Neural crest cell (in vitro differentiated cells): Measurements from ENCODE around the gene CMTM2. TPM values are rescaled to one million over a fixed set of nuclear protein-coding genes. Genes with fewer than 3 reads are reported as not detected.
"Not testable (repeated sequence)": the region's sequence is repeated elsewhere in the genome, so short reads cannot be mapped to it uniquely, and the experiment has no call there.

Experiments used
- DNase-seq: peaks from one replicate; pipeline ENCODE4 v3.0.0; 2021; ENCODE audit warnings: low read depth, mixed read lengths, low spot score
- H3K27ac Mint-ChIP-seq: one replicate; pipeline ENCODE4 v1.8.0; 2021; ENCODE audit warnings: mild to moderate bottlenecking, mixed read lengths; ENCODE audit not compliant: unreplicated experiment
- H3K27me3 Mint-ChIP-seq: 2 replicates; pipeline ENCODE4 v1.8.0; 2021; ENCODE audit warnings: low read depth, mild to moderate bottlenecking, mixed read lengths
- H3K36me3 Mint-ChIP-seq: 2 replicates; pipeline ENCODE4 v1.8.0; 2021; ENCODE audit warnings: low read depth, mild to moderate bottlenecking, mixed read lengths
- H3K4me1 Mint-ChIP-seq: 2 replicates; pipeline ENCODE4 v1.8.0; 2021; ENCODE audit warnings: mixed read lengths
- H3K4me3 Mint-ChIP-seq: one replicate; pipeline ENCODE4 v1.8.0; 2021; ENCODE audit warnings: mild to moderate bottlenecking, mixed read lengths
- H3K9me3 Mint-ChIP-seq: 2 replicates; pipeline ENCODE4 v1.8.0; 2021; ENCODE audit warnings: mixed read lengths
- CTCF ChIP-seq: fragments of 200-600 bp; sonication (generic); conservative IDR thresholded peaks from 2 replicates; pipeline ENCODE4 v1.5.0; 2021; ENCODE audit warnings: antibody characterized with exemption, mild to moderate bottlenecking
- total RNA-seq: library from RNA; stranded (reverse); gene quantifications from 2 replicates; pipeline ENCODE4 v1.2.1, GENCODE V29; 2021

The CMTM2 gene
- total RNA-seq, 1 donor from 2014 or later = 0.54 TPM

GRCh38 chr16:66605979-66606751, 26.9 kb downstream of the CMTM2 start:
- Mint-ChIP-seq H3K4me1 (peaks cover 30% of the 10 kb centered on the region), H3K27me3 (peaks cover 2% of the 10 kb centered on the region), H3K9me3 (no peaks in the 10 kb centered on the region), H3K36me3 (peaks cover 3% of the 10 kb centered on the region), H3K4me3 (peak overlapping the region; percentile 83), H3K27ac (peak overlapping the region; percentile 86)
- no peak for TF ChIP-seq CTCF
- DNase-seq = no peak

GRCh38 chr16:66608241-66609138, 29.2 kb downstream of the CMTM2 start:
- no peaks in the 10 kb centered on the region for H3K9me3 Mint-ChIP-seq
- no peak overlapping the region for H3K27ac Mint-ChIP-seq
- peaks cover 2% of the 10 kb centered on the region for H3K27me3 Mint-ChIP-seq
- H3K4me1 Mint-ChIP-seq = peaks cover 23% of the 10 kb centered on the region
- DNase-seq = peak; percentile 86
- peak overlapping the region; percentile 83 for H3K4me3 Mint-ChIP-seq
- peaks cover 3% of the 10 kb centered on the region for H3K36me3 Mint-ChIP-seq
- peak; percentile 95 for TF ChIP-seq CTCF

GRCh38 chr16:66609139-66609510, 29.9 kb downstream of the CMTM2 start:
- no peak overlapping the region for H3K27ac Mint-ChIP-seq
- no peak for DNase-seq
- H3K4me1 Mint-ChIP-seq = peaks cover 17% of the 10 kb centered on the region
- peaks cover 2% of the 10 kb centered on the region for H3K27me3 Mint-ChIP-seq
- no peaks in the 10 kb centered on the region for H3K9me3 Mint-ChIP-seq
- no peak for TF ChIP-seq CTCF
- peaks cover 3% of the 10 kb centered on the region for H3K36me3 Mint-ChIP-seq
- no peak overlapping the region for H3K4me3 Mint-ChIP-seq

GRCh38 chr16:66610111-66610820, 31.0 kb downstream of the CMTM2 start:
- Mint-ChIP-seq H3K36me3 (peaks cover 3% of the 10 kb centered on the region), H3K27me3 (no peaks in the 10 kb centered on the region), H3K9me3 (no peaks in the 10 kb centered on the region), H3K27ac (no peak overlapping the region), H3K4me3 (peak overlapping the region; percentile 19), H3K4me1 (peaks cover 15% of the 10 kb centered on the region)
- no peak for TF ChIP-seq CTCF
- DNase-seq = no peak

DNA sequence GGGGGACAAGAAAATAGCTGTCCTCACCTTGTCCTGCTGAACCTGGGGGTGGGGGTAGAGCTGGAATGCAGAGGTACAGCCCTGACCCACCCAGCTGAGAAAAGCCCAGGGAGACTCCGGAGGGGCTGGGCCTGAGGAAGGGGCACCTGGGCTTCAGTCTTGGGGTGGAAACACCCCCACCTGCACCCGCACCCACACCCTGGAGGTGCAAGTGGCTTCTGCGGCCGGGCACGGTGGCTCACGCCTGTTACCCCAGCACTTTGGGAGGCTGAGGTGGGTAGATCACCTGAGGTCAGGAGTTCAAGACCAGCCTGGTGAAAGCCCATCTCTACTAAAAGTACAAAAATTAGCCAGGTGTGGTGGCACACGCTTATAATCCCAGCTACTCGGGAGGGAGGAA, 32.6 kb downstream of the CMTM2 start:
- H3K27me3 Mint-ChIP-seq, H3K9me3 Mint-ChIP-seq, H3K4me1 Mint-ChIP-seq, H3K27ac Mint-ChIP-seq, H3K4me3 Mint-ChIP-seq, DNase-seq, H3K36me3 Mint-ChIP-seq: not testable (repeated sequence)
